IPS DF 6.9 (cell line): ENCODE measurements around the gene CPNE6.

Source experiments
- DNase-seq: peaks from one replicate; pipeline ENCODE4 v3.0.0-alpha.2; 2013; ENCODE audit warnings: low read depth, low spot score
- H3K27ac ChIP-seq: one replicate; pipeline ENCODE4 v1.5.1; 2013; ENCODE audit warnings: low read length, control low read depth
- H3K27me3 ChIP-seq: 2 replicates; pipeline ENCODE4 v1.6.1; 2013; ENCODE audit warnings: mild to moderate bottlenecking, low read length; ENCODE audit not compliant: control insufficient read depth, insufficient read depth
- H3K36me3 ChIP-seq: 2 replicates; pipeline ENCODE4 v1.6.1; 2013; ENCODE audit warnings: low read length; ENCODE audit not compliant: control insufficient read depth, insufficient read depth
- H3K4me1 ChIP-seq: 2 replicates; pipeline ENCODE4 v1.6.1; 2013; ENCODE audit warnings: low read length; ENCODE audit not compliant: control insufficient read depth, insufficient read depth
- H3K4me3 ChIP-seq: 2 replicates; pipeline ENCODE4 v1.5.1; 2013; ENCODE audit warnings: mild to moderate bottlenecking, low read length
- H3K9me3 ChIP-seq: 2 replicates; pipeline ENCODE4 v1.6.1; 2013; ENCODE audit warnings: low read length, inconsistent platforms; ENCODE audit not compliant: control insufficient read depth, insufficient read depth
- WGBS: extraction: QIAGEN DNeasy Blood & Tissue Kit; methylation state at CpG from one replicate; pipeline ENCODE4 v1.1.7; 2013; ENCODE audit warnings: mixed read lengths, missing lambda C conversion rate; ENCODE audit not compliant: insufficient read length, insufficient coverage; 5-methylcytosine and 5-hydroxymethylcytosine counted together

CPNE6 gene

DNA sequence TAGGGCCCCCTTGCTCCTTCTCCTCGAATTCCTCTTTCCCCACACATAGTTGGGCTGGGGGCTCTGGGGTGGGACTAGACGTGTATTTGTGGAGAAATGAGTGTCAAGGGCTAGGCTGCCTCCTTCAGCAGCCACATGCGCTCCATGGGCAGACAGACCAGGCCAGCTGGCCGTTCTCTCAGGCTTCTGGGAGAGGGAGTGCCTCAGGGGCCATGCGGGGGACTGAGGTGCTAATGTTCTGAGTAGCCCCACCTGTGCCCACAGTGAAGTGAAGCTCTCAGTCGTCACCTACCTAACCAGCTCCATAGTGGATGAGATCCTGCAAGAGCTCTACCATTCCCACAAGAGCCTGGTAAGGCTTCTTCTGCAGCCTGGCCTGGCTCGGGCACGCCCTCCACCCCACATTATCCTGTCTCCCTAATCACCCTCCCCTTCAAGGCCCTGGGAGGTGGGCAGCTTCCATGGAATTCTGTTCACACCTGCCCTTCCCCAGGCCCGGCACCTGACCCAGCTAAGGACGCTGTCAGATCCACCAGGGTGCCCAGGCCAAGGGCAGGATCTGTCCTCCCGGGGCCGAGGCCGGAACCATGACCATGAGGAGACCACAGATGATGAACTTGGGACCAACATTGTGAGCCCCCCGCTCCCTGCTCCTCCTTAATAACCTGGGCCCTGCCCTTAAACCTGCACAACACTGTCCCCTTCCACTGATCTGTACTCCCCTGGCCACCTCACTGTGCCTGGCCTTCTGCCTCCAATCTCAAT lies 9.0 kb upstream of the CPNE6 start:
- H3K27me3 ChIP-seq = no peaks in the 10 kb centered on the region
- DNase-seq = no peak

DNA sequence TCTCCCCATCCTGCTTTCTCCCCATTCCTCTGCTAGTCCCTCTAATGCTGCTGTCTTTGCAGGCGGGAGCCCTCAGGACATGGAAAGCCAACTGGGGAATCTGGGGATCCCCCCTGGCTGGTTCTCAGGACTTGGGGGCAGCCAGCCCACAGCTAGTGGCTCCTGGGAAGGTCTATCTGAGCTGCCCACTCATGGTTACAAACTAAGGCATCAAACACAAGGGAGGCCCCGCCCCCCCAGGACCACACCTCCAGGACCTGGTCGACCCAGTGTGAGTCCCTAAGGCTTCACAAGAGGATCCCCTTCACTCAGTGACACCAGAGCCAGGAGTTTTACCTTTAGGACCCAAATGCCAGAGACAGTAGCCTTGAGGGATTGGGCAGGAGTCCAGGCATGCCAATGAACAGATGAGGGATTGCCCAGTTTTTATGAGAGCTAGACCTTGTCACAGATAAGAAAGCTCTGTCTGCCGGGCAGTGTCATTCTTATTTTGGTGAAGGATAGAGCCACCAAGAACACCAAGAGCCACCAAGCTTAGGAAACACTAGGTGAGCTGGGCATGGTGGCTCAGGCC lies 8.0 kb upstream of the CPNE6 start:
- Histone ChIP-seq H3K27me3 (no peaks in the 10 kb centered on the region), H3K36me3 (peaks cover 2% of the 10 kb centered on the region; the same call in 1 of the 2 replicates), H3K4me1 (no peaks in the 10 kb centered on the region), H3K9me3 (no peaks in the 10 kb centered on the region), H3K27ac (no peak overlapping the region), H3K4me3 (no peak overlapping the region)
- DNase-seq = no peak
- no CpG with 5 or more reads among the region's 4 CpGs for WGBS

More for the DNA sequence above, 9.0 kb upstream of the CPNE6 start:
- no peaks in the 10 kb centered on the region for H3K4me1 ChIP-seq
- no CpG with 5 or more reads among the region's 14 CpGs for WGBS
- no peaks in the 10 kb centered on the region for H3K9me3 ChIP-seq
- peaks cover 2% of the 10 kb centered on the region; the same call in 1 of the 2 replicates for H3K36me3 ChIP-seq
- H3K4me3 ChIP-seq = no peak overlapping the region
- H3K27ac ChIP-seq = no peak overlapping the region

DNA sequence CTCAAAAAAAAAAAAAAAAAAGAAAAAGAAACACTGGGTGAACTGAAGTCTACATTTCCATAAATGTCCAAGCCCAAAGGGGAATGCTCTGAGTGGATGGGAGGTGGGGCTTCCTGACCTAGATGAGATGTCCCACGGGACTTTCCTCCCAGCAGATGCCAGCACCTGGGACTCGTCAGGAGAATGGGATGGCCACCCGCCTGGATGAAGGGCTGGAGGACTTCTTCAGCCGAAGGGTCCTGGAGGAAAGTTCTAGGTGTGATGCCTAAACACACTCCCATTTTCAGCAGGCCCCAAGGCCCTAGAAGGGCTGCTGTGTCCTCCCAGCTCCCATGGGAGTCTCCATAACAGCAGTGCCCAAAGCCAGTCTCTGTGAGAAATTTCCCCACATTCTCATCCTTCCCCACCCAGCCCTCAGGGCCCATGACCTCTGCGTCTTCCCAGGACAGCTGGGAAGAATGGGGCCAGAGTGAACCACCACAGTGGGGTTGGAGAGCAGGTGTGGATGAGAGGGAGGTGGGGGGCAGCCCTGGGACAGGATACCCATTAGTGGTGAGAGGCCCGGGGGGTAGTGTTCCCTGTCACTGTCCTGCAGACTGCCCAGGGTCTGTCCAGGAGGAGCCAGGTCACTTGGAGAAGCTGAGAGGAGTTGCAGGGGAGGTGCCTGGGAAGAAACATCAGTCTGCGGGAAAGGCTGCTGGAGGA lies 7.1 kb upstream of the CPNE6 start:
- Histone ChIP-seq H3K27ac (no peak overlapping the region), H3K4me1 (no peaks in the 10 kb centered on the region), H3K4me3 (no peak overlapping the region), H3K36me3 (peaks cover 2% of the 10 kb centered on the region; the same call in 1 of the 2 replicates), H3K27me3 (no peaks in the 10 kb centered on the region), H3K9me3 (no peaks in the 10 kb centered on the region)
- DNase-seq = no peak
- no CpG with 5 or more reads among the region's 7 CpGs for WGBS

DNA sequence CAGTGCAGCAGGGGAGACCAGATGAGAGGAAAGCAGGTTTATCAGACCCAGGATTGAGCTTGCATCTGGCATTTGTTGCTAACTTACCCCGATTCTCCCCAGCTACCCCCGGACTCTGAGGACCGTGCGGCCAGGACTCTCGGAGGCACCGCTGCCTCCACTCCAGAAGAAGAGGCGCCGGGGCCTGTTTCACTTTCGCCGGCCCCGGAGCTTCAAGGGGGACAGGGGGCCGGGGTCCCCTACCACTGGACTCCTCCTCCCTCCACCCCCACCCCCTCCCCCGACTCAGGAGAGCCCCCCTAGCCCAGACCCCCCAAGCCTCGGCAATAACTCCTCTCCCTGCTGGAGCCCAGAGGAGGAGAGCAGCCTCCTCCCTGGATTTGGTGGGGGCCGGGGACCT lies 6.5 kb upstream of the CPNE6 start:
- WGBS = no CpG with 5 or more reads among the region's 15 CpGs
- no peaks in the 10 kb centered on the region for H3K9me3 ChIP-seq
- H3K36me3 ChIP-seq = peaks cover 2% of the 10 kb centered on the region; the same call in 1 of the 2 replicates
- DNase-seq = no peak
- H3K27me3 ChIP-seq = no peaks in the 10 kb centered on the region
- no peak overlapping the region for H3K4me3 ChIP-seq
- no peaks in the 10 kb centered on the region for H3K4me1 ChIP-seq
- H3K27ac ChIP-seq = no peak overlapping the region

DNA sequence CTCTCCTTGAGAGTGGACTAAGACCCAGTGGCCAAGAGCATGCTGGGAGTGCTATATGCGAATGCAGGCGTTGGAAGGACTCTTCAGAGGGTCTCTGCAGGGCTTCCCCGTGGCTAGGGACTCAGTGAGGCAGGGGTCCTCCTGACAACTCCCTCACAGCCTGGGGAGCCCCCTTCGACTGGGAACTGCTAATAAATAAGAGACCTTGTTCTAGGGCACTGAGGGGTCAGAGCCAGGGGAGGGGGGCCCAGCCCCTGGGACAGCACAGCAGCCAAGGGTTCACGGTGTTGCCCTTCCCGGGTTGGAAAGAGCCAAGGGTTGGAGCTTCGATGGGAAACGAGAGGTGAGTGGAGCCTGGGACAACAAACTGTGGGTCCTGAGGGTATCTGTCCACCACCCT lies 6.0 kb upstream of the CPNE6 start:
- Histone ChIP-seq H3K4me1 (no peaks in the 10 kb centered on the region), H3K4me3 (no peak overlapping the region), H3K27me3 (no peaks in the 10 kb centered on the region), H3K9me3 (no peaks in the 10 kb centered on the region), H3K36me3 (peaks cover 2% of the 10 kb centered on the region; the same call in 1 of the 2 replicates), H3K27ac (no peak overlapping the region)
- WGBS = no CpG with 5 or more reads among the region's 8 CpGs
- no peak for DNase-seq

DNA sequence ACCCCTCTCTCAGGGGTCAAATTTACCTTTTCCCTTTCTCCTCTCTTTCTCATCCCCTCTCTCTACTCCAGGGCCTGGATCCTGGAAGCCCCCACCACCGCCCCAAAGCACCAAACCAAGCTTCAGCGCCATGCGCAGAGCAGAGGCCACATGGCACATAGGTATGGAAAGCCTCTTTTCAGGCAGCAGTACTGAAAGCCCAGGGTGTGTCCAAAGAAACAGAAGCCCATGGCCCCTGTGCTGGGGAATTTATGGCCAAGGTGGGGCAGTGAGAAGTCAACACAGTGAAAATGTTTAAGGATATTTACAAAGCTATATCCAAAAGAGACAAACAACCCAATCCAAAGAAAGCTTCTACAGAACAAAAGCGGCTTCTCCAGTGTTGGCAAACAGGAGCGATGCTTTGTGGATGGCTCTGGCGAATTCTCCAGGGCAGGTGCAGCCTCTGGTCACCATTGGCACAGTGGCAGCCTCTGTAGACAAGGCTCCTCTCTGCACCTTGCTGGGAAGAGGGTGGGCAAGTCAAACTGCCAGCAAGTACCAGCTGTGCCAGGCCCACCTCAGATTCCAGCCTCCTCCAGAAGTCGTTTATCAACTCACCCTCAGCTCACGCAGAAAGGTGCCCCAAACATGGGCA lies 4.7 kb upstream of the CPNE6 start:
- Histone ChIP-seq H3K27ac (no peak overlapping the region), H3K9me3 (no peaks in the 10 kb centered on the region), H3K4me1 (no peaks in the 10 kb centered on the region), H3K27me3 (no peaks in the 10 kb centered on the region), H3K4me3 (no peak overlapping the region), H3K36me3 (peaks cover 2% of the 10 kb centered on the region; the same call in 1 of the 2 replicates)
- DNase-seq = no peak
- no CpG with 5 or more reads among the region's 8 CpGs for WGBS

DNA sequence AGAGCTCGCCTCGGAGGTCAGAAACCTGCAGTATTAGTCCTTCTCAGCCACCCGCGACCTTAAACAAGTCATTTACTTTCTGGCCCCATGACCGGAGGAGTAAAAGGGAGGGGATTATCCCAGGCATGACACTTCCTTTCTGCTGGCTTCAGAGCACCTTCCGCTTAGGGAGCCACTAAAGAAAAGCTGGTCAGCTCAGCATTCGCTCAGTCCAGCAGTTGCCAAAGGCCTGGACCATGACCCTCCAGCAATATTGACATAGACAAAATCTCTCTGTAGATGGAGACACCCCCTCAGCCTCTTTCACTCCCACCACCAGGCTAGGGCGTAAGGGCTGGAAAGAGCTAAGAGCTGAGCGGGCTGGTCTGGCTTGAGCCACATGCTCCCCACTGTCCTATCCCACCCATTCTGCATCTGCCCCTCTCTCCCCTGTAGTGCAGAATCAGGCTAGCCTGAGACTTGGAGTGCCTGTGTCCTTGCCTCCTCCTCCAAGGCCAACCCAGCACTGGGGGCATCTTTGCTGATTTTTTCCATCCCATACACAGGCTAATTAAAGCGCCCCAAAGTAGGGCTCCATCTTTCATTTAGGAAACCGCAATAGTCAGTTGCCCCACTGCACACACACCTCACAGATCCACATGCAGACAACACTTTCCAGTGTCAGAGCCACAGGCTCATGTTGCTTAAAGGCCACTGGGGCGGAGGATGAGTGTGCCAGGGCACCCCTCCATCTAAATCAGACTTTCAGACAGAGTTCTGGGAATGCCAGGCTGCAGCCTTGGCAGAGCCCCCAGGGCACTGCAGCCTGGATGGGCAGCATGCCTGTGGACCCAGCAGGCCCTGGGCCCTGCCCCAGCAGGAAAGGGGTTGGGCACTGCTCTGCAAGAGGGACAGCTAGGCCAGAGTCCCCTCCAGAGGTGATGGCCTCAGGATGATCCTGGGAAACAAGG lies 4.0 kb upstream of the CPNE6 start:
- DNase-seq = no peak
- Histone ChIP-seq H3K27ac (no peak overlapping the region), H3K4me1 (no peaks in the 10 kb centered on the region), H3K27me3 (no peaks in the 10 kb centered on the region), H3K36me3 (peaks cover 2% of the 10 kb centered on the region; the same call in 1 of the 2 replicates), H3K4me3 (no peak overlapping the region), H3K9me3 (no peaks in the 10 kb centered on the region)
- no CpG with 5 or more reads among the region's 12 CpGs for WGBS

DNA sequence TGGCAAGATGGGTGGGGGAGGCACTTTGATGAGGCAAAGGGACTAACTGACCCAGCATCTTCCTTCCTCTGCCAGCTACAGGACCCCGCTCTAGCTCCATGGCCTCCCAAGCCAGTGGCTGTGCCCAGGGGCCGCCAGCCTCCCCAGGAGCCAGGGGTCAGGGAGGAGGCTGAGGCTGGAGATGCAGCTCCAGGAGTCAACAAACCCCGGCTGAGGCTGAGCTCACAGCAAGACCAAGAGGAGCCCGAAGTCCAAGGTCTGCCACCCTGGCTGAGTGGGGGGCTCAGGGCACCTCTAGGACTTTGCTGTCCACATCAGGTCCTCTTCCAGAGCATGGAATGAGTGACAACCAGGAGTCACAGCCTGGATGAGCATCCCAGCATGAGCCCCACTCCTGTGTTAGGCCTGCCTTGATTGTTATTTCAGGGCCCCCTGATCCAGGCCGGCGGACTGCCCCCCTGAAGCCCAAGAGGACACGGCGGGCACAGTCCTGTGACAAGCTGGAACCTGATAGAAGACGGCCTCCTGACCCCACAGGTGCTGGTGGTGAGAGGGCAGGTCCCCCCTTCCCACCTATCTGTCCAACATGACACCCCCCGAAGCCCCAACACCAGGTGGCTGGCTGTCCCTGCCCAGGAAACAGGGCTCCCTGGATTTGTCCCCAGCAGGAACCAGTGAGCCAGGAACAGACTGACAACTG lies 2.5 kb upstream of the CPNE6 start:
- Histone ChIP-seq H3K36me3 (peaks cover 2% of the 10 kb centered on the region; the same call in 1 of the 2 replicates), H3K9me3 (no peaks in the 10 kb centered on the region), H3K4me1 (no peaks in the 10 kb centered on the region), H3K27me3 (no peaks in the 10 kb centered on the region), H3K27ac (no peak overlapping the region), H3K4me3 (no peak overlapping the region)
- WGBS = no CpG with 5 or more reads among the region's 10 CpGs
- DNase-seq = no peak

DNA sequence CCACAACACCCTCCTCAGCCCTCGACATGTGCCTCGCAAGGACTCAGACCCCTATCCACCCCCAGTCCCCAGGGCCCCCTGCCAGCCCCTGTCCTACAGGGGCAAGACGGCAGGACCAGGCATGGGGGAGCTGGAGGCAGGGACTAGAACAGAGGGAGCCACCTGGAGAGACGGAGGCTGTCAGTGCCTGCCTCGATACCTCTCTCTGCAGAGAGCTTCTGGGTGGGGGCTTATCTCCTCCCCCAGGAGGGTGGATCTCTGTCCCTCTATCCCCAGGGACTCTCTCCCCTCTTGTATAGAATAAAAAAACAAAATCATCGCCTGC lies 2.0 kb upstream of the CPNE6 start:
- Histone ChIP-seq H3K4me1 (no peaks in the 10 kb centered on the region), H3K27ac (no peak overlapping the region), H3K27me3 (no peaks in the 10 kb centered on the region), H3K36me3 (peaks cover 2% of the 10 kb centered on the region; the same call in 1 of the 2 replicates), H3K9me3 (no peaks in the 10 kb centered on the region), H3K4me3 (no peak overlapping the region)
- no peak for DNase-seq
- WGBS = no CpG with 5 or more reads among the region's 6 CpGs
